DMS53 (cell line): ENCODE data around the gene PLA2G5.
"Not testable (repeated sequence)": the region's sequence is repeated elsewhere in the genome, so short reads cannot be mapped to it uniquely, and the experiment has no call there.

Experiments used
- DNase-seq: peaks from one replicate; lab custom pipeline; 2025; lab: John Stamatoyannopoulos, UW

PLA2G5 gene

GRCh38 chr1:20119347-20119746 is 49.4 kb downstream of the PLA2G5 start, which contains the start of gene PLA2G2D:
Gene PLA2G2D, minus strand, starts transcription at chr1:20119536. Its CDS starts 38 bp downstream, at chr1:20119498.
- no peak for DNase-seq

- no peak for DNase-seq
Observed at GRCh38 chr1:20120796-20121195, 50.8 kb downstream of the PLA2G5 start.

- peak; percentile 49 for DNase-seq
Observed at GRCh38 chr1:20123722-20124455, 53.9 kb downstream of the PLA2G5 start.

- DNase-seq, result peak; percentile 65
Observed at GRCh38 chr1:20124456-20125057, 54.6 kb downstream of the PLA2G5 start.

GRCh38 chr1:20125100-20125499 is 55.1 kb downstream of the PLA2G5 start:
- DNase-seq, result no peak

- peak; percentile 27 for DNase-seq
Observed at GRCh38 chr1:20126041-20126805, 56.2 kb downstream of the PLA2G5 start.

GRCh38 chr1:20126806-20127440 is 56.9 kb downstream of the PLA2G5 start:
- no peak for DNase-seq

- DNase-seq, result not testable (repeated sequence)
Observed at GRCh38 chr1:20130518-20130917, 60.5 kb downstream of the PLA2G5 start.

- no peak for DNase-seq
Observed at GRCh38 chr1:20134995-20135394, 65.0 kb downstream of the PLA2G5 start.

GRCh38 chr1:20136249-20136648 is 66.3 kb downstream of the PLA2G5 start:
- no peak for DNase-seq

GRCh38 chr1:20137055-20137454 is 67.1 kb downstream of the PLA2G5 start:
- peak; percentile 80 for DNase-seq

- DNase-seq, result peak; percentile 72
Observed at GRCh38 chr1:20137604-20138003, 67.6 kb downstream of the PLA2G5 start.

- no peak for DNase-seq
Observed at GRCh38 chr1:20138346-20138745, 68.4 kb downstream of the PLA2G5 start.

- DNase-seq, result no peak
Observed at GRCh38 chr1:20138961-20139550, 69.1 kb downstream of the PLA2G5 start, which contains the start of gene PLA2G2F. Gene PLA2G2F, plus strand, starts transcription at chr1:20139323. Its CDS starts 105 bp downstream, at chr1:20139428.

GRCh38 chr1:20139776-20140612 is 70.0 kb downstream of the PLA2G5 start:
- no peak for DNase-seq

GRCh38 chr1:20141001-20141400 is 71.0 kb downstream of the PLA2G5 start:
- DNase-seq, result no peak

- DNase-seq, result no peak
Observed at GRCh38 chr1:20141466-20141865, 71.5 kb downstream of the PLA2G5 start.
